Measurements from ENCODE around the gene KLHL3.
A peak's percentile ranks its signal among the peaks of the same experiment; 100 is the strongest.

DNA sequence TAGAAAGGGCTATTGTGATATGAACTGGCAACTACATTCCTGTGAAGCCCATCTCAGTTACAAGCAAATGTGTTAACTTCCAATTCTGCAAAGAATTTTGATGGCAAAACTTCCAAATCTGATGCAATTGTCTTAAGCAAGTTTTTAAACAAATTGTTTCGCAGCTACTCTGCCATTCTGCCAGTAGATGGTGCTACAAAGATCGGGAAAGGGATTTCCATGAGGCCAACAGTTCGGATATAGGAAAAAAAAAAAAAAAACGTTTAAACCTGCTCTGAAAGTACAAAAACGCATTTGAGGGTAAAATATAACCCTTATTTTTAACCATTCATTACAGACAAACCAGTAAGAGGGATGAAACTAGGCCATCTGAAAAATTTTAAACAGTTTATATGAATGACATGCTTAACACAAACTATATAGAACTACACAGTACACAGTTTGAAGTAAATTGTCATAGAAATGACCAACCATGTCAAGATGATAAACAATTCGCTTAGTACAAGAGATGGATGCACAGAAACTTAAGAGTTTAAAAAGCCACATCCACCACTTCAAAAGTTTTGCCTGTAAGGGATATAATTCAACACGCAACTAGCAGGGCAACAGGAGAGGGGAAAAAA is 16.1 kb upstream of the KLHL3 start:
- TF ChIP-seq, protein P1, sequence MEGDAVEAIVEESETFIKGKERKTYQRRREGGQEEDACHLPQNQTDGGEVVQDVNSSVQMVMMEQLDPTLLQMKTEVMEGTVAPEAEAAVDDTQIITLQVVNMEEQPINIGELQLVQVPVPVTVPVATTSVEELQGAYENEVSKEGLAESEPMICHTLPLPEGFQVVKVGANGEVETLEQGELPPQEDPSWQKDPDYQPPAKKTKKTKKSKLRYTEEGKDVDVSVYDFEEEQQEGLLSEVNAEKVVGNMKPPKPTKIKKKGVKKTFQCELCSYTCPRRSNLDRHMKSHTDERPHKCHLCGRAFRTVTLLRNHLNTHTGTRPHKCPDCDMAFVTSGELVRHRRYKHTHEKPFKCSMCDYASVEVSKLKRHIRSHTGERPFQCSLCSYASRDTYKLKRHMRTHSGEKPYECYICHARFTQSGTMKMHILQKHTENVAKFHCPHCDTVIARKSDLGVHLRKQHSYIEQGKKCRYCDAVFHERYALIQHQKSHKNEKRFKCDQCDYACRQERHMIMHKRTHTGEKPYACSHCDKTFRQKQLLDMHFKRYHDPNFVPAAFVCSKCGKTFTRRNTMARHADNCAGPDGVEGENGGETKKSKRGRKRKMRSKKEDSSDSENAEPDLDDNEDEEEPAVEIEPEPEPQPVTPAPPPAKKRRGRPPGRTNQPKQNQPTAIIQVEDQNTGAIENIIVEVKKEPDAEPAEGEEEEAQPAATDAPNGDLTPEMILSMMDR (IDR thresholded peaks at IDR 0.05 in 8 of 11, conservative IDR thresholded peaks at IDR 0.05 in 3 of 11) = peak; percentile 45 to 77 (median 65)
- TF ChIP-seq POLR2AphosphoS5 (IDR thresholded peaks at IDR 0.05) = no peak
